ENCODE results near the gene FNDC3A. TPM values are rescaled to one million over a fixed set of nuclear protein-coding genes. Genes with fewer than 3 reads are reported as not detected.

FNDC3A gene
- total and polyA plus RNA-seq, 4 donors, result 25.2 to 89.5 (median 32.1) TPM

DNA sequence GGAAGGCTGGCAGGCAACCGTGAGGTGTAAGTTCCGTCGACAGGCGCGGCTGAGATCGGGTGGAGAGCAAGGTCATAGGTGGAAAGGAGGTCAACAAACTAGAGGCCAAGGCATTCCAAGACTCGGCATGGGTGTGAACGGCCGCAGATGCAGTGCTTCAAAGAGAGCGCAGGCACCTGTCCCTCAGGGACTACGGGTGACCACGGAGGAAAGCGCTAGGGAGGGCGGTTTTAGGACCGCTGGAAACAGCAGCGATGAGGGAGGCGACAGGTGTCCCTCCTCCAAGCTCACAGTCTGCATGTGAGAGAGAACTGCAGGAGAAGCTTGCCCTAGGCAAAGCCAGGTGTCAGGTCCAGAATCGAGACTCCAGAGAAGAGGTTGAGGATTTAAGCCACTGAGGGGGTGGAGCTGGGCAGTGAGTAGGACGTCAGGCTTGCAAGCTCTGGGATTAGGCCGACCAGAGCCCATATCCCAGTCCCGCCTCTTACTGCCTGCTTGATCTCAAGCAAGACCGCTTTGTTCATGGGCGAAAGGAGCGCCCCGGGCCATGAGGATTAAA, 242.9 kb downstream of the FNDC3A start:
- H3K4me3 ChIP-seq (ENCODE audit: low read depth in 1 of 3, low read length in 3 of 3), result no peak overlapping the region
- H3K9me3 ChIP-seq (ENCODE audit: control insufficient read depth in 4 of 4, low read length in 3 of 4), result peaks cover 0 to 3% (median 0%) of the 10 kb centered on the region in 4 donors
- no peak overlapping the region for H3K9ac ChIP-seq (ENCODE audit: low read depth in 1 of 2, low read length in 2 of 2)
- no peaks in the 10 kb centered on the region for H3K36me3 ChIP-seq (ENCODE audit: control insufficient read depth in 4 of 4, insufficient read depth in 3 of 4, low read depth in 1 of 4, low read length in 3 of 4)
- peaks cover 0 to 3% (median 0%) of the 10 kb centered on the region in 4 donors for H3K27me3 ChIP-seq (ENCODE audit: control insufficient read depth in 4 of 4, insufficient read depth in 4 of 4, low read length in 3 of 4)
- 50% methylated on average over 25 of the region's 25 CpGs for WGBS
- no peak for DNase-seq (ENCODE audit: low spot score)
- H3K27ac ChIP-seq (ENCODE audit: low read depth in 1 of 2, low read length in 2 of 2), result no peak overlapping the region
- no peak for TF ChIP-seq GABPA (IDR thresholded peaks at IDR 0.05 in 1 of 2, conservative IDR thresholded peaks at IDR 0.05 in 1 of 2)
- TF ChIP-seq HNF4A (conservative IDR thresholded peaks at IDR 0.05), result no peak
- TF ChIP-seq FOXA2 (IDR thresholded peaks at IDR 0.05), result no peak
- TF ChIP-seq NR2F2 (IDR thresholded peaks at IDR 0.05), result no peak
- TF ChIP-seq, protein P1, sequence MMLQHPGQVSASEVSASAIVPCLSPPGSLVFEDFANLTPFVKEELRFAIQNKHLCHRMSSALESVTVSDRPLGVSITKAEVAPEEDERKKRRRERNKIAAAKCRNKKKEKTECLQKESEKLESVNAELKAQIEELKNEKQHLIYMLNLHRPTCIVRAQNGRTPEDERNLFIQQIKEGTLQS (IDR thresholded peaks at IDR 0.05), result no peak
- TF ChIP-seq, protein P2, sequence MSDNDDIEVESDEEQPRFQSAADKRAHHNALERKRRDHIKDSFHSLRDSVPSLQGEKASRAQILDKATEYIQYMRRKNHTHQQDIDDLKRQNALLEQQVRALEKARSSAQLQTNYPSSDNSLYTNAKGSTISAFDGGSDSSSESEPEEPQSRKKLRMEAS (IDR thresholded peaks at IDR 0.05), result no peak
- TF ChIP-seq, protein P3, sequence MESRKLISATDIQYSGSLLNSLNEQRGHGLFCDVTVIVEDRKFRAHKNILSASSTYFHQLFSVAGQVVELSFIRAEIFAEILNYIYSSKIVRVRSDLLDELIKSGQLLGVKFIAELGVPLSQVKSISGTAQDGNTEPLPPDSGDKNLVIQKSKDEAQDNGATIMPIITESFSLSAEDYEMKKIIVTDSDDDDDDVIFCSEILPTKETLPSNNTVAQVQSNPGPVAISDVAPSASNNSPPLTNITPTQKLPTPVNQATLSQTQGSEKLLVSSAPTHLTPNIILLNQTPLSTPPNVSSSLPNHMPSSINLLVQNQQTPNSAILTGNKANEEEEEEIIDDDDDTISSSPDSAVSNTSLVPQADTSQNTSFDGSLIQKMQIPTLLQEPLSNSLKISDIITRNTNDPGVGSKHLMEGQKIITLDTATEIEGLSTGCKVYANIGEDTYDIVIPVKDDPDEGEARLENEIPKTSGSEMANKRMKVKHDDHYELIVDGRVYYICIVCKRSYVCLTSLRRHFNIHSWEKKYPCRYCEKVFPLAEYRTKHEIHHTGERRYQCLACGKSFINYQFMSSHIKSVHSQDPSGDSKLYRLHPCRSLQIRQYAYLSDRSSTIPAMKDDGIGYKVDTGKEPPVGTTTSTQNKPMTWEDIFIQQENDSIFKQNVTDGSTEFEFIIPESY (IDR thresholded peaks at IDR 0.05), result no peak
- no peak for TF ChIP-seq RXRA (IDR thresholded peaks at IDR 0.05)
- no peak for TF ChIP-seq JUND (IDR thresholded peaks at IDR 0.05)
- no peak for TF ChIP-seq RAD21 (IDR thresholded peaks at IDR 0.05)
- TF ChIP-seq SP1 (IDR thresholded peaks at IDR 0.05), result no peak
- TF ChIP-seq FOXA1 (IDR thresholded peaks at IDR 0.05), result no peak
- TF ChIP-seq, protein P4, sequence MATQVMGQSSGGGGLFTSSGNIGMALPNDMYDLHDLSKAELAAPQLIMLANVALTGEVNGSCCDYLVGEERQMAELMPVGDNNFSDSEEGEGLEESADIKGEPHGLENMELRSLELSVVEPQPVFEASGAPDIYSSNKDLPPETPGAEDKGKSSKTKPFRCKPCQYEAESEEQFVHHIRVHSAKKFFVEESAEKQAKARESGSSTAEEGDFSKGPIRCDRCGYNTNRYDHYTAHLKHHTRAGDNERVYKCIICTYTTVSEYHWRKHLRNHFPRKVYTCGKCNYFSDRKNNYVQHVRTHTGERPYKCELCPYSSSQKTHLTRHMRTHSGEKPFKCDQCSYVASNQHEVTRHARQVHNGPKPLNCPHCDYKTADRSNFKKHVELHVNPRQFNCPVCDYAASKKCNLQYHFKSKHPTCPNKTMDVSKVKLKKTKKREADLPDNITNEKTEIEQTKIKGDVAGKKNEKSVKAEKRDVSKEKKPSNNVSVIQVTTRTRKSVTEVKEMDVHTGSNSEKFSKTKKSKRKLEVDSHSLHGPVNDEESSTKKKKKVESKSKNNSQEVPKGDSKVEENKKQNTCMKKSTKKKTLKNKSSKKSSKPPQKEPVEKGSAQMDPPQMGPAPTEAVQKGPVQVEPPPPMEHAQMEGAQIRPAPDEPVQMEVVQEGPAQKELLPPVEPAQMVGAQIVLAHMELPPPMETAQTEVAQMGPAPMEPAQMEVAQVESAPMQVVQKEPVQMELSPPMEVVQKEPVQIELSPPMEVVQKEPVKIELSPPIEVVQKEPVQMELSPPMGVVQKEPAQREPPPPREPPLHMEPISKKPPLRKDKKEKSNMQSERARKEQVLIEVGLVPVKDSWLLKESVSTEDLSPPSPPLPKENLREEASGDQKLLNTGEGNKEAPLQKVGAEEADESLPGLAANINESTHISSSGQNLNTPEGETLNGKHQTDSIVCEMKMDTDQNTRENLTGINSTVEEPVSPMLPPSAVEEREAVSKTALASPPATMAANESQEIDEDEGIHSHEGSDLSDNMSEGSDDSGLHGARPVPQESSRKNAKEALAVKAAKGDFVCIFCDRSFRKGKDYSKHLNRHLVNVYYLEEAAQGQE (IDR thresholded peaks at IDR 0.05), result no peak
- TF ChIP-seq YY1 (IDR thresholded peaks at IDR 0.05), result no peak
- TF ChIP-seq HNF4G (IDR thresholded peaks at IDR 0.05), result no peak
- no peak for TF ChIP-seq EGR1 (IDR thresholded peaks at IDR 0.05; ENCODE audit: low read depth in 2 of 2)
- no peak for TF ChIP-seq TAF1 (conservative IDR thresholded peaks at IDR 0.05)
- TF ChIP-seq, protein P5, sequence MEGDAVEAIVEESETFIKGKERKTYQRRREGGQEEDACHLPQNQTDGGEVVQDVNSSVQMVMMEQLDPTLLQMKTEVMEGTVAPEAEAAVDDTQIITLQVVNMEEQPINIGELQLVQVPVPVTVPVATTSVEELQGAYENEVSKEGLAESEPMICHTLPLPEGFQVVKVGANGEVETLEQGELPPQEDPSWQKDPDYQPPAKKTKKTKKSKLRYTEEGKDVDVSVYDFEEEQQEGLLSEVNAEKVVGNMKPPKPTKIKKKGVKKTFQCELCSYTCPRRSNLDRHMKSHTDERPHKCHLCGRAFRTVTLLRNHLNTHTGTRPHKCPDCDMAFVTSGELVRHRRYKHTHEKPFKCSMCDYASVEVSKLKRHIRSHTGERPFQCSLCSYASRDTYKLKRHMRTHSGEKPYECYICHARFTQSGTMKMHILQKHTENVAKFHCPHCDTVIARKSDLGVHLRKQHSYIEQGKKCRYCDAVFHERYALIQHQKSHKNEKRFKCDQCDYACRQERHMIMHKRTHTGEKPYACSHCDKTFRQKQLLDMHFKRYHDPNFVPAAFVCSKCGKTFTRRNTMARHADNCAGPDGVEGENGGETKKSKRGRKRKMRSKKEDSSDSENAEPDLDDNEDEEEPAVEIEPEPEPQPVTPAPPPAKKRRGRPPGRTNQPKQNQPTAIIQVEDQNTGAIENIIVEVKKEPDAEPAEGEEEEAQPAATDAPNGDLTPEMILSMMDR (IDR thresholded peaks at IDR 0.05; ENCODE audit: low read depth, low read length, missing input control), result no peak
- peaks cover 5 to 29% (median 19%) of the 10 kb centered on the region in 4 donors for H3K4me1 ChIP-seq (ENCODE audit: control insufficient read depth in 4 of 4, insufficient read depth in 4 of 4, low read length in 3 of 4)
